Iris pigment epithelial cell (primary cell): ENCODE measurements around the gene ZFP28.

Source experiments
- DNase-seq: peaks from one replicate; pipeline ENCODE4 v3.0.0-alpha.2; 2011; ENCODE audit warnings: low read depth

Gene ZFP28

GRCh38 chr19:56596676-56597075 lies 57.9 kb downstream of the ZFP28 start:
- no peak for DNase-seq

- peak; percentile 25 for DNase-seq
Observed at GRCh38 chr19:56597696-56598095, 58.9 kb downstream of the ZFP28 start.

- peak; percentile 53 for DNase-seq
Observed at GRCh38 chr19:56601375-56601774, 62.6 kb downstream of the ZFP28 start.

- peak; percentile 6 for DNase-seq
Observed at GRCh38 chr19:56603829-56604228, 65.1 kb downstream of the ZFP28 start.
